Vagina (tissue), 2 donors: ENCODE measurements around the gene MFSD6. TPM values are rescaled to one million over a fixed set of nuclear protein-coding genes. Genes with fewer than 3 reads are reported as not detected.

ENCODE experiments used
- DNase-seq, 2 donors: peaks; one replicate each; pipeline ENCODE4 v3.0.0-alpha.2; 2017; ENCODE audit errors: extremely low spot score in 2 of 2
- H3K27ac ChIP-seq: fragments of 200-600 bp; sonication (generic); one replicate; pipeline ENCODE4 v1.5.1; 2019
- H3K27me3 ChIP-seq: fragments of 200-600 bp; sonication (generic); one replicate; pipeline ENCODE4 v1.5.1; 2019
- H3K36me3 ChIP-seq, 2 donors: fragments of 200-600 bp; sonication (generic); one replicate each; pipeline ENCODE4 v1.5.1; 2017 to 2019
- H3K4me1 ChIP-seq: fragments of 200-600 bp; sonication (generic); one replicate; pipeline ENCODE4 v1.5.1; 2019
- H3K4me3 ChIP-seq, 2 donors: fragments of 200-600 bp; sonication (generic); 1 replicate in 1 of 2; 2 replicates in 1 of 2; pipeline ENCODE4 v1.5.1; 2016 to 2019
- H3K9me3 ChIP-seq: fragments of 200-600 bp; sonication (generic); one replicate; pipeline ENCODE4 v1.5.1; 2019
- CTCF ChIP-seq, 3 experiments: fragments of 450-650 bp in 2 of 3; fragments of 200-600 bp in 1 of 3; sonication (generic) in 1 of 3; IDR thresholded peaks; one replicate each; pipeline ENCODE4 v1.5.1; 2017 to 2019; ENCODE audit warnings: antibody characterized with exemption in 3 of 3, mild to moderate bottlenecking in 2 of 3, moderate library complexity in 2 of 3
- POLR2A ChIP-seq, 2 donors: fragments of 450-650 bp; IDR thresholded peaks; one replicate each; pipeline ENCODE4 v1.6.1; 2017; ENCODE audit warnings: antibody characterized with exemption in 2 of 2, mild to moderate bottlenecking in 2 of 2, moderate library complexity in 2 of 2
- POLR2AphosphoS5 ChIP-seq, 2 donors: sonication (generic); formaldehyde crosslinking; IDR thresholded peaks; one replicate each; pipeline ENCODE4 v1.9.0; 2017; ENCODE audit warnings: antibody characterized with exemption in 2 of 2, mild to moderate bottlenecking in 2 of 2, low read depth in 1 of 2; ENCODE audit not compliant: insufficient read depth in 1 of 2
- intact Hi-C: fragments of 100-400 bp; cut with DNase I; formaldehyde crosslinking; loops from one replicate; pipeline ENCODE4 v1.15.1; 2023
- total RNA-seq: library from RNA; depleted of rRNA; stranded (reverse); fragments of >200 nt; gene quantifications from one replicate; pipeline ENCODE4 v1.2.3, GENCODE V29; 2016

The MFSD6 gene
- total RNA-seq, 1 donor from 2014 or later: 84.7 TPM

GRCh38 chr2:190528521-190529001 lies 120.4 kb downstream of the MFSD6 start:
- H3K36me3 ChIP-seq: no peaks in the 10 kb centered on the region
- no peak for DNase-seq
- no peak overlapping the region for H3K27ac ChIP-seq
- intact Hi-C loops: no loop called here
- H3K9me3 ChIP-seq: no peaks in the 10 kb centered on the region
- no peaks in the 10 kb centered on the region for H3K27me3 ChIP-seq
- no peak overlapping the region for H3K4me3 ChIP-seq
- TF ChIP-seq CTCF (IDR thresholded peaks at IDR 0.05): no peak
- TF ChIP-seq POLR2AphosphoS5 (IDR thresholded peaks at IDR 0.05; ENCODE audit: insufficient read depth in 1 of 2, low read depth in 1 of 2): no peak
- no peak for TF ChIP-seq POLR2A (IDR thresholded peaks at IDR 0.05)
- H3K4me1 ChIP-seq: peaks cover 13% of the 10 kb centered on the region

GRCh38 chr2:190529486-190530247 lies 121.5 kb downstream of the MFSD6 start:
- H3K4me1 ChIP-seq: peaks cover 15% of the 10 kb centered on the region
- intact Hi-C loops: loop anchor here (10.0 kb wide), 1 partner anchor 115 kb away; the partner anchor contains the start of gene NAB1
- no peak overlapping the region for H3K4me3 ChIP-seq
- no peak for DNase-seq
- H3K9me3 ChIP-seq: no peaks in the 10 kb centered on the region
- no peaks in the 10 kb centered on the region for H3K36me3 ChIP-seq
- H3K27ac ChIP-seq: no peak overlapping the region
- no peaks in the 10 kb centered on the region for H3K27me3 ChIP-seq
- TF ChIP-seq POLR2AphosphoS5 (IDR thresholded peaks at IDR 0.05; ENCODE audit: insufficient read depth in 1 of 2, low read depth in 1 of 2) (no peak), CTCF (IDR thresholded peaks at IDR 0.05) (no peak), POLR2A (IDR thresholded peaks at IDR 0.05) (no peak)

- intact Hi-C loops: loop anchor here (10.0 kb wide), 1 partner anchor 114 kb away; the partner anchor contains the start of gene NAB1
- no peak for TF ChIP-seq POLR2A (IDR thresholded peaks at IDR 0.05)
Observed at GRCh38 chr2:190530248-190530900, 122.2 kb downstream of the MFSD6 start.

GRCh38 chr2:190532581-190532980 lies 124.4 kb downstream of the MFSD6 start:
- Histone ChIP-seq H3K4me3 (no peak overlapping the region), H3K27me3 (no peaks in the 10 kb centered on the region), H3K27ac (no peak overlapping the region), H3K4me1 (peaks cover 15% of the 10 kb centered on the region), H3K9me3 (no peaks in the 10 kb centered on the region), H3K36me3 (no peaks in the 10 kb centered on the region)
- no peak for DNase-seq
- no peak for TF ChIP-seq CTCF (IDR thresholded peaks at IDR 0.05)
- no peak for TF ChIP-seq POLR2AphosphoS5 (IDR thresholded peaks at IDR 0.05; ENCODE audit: insufficient read depth in 1 of 2, low read depth in 1 of 2)
- TF ChIP-seq POLR2A (IDR thresholded peaks at IDR 0.05): no peak
- intact Hi-C loops: loop anchor here (10.0 kb wide), 1 partner anchor 112 kb away; the partner anchor contains the start of gene NAB1

More at GRCh38 chr2:190530248-190530900, 122.2 kb downstream of the MFSD6 start:
- Histone ChIP-seq H3K4me1 (peaks cover 15% of the 10 kb centered on the region), H3K4me3 (no peak overlapping the region), H3K36me3 (no peaks in the 10 kb centered on the region), H3K27me3 (no peaks in the 10 kb centered on the region), H3K27ac (no peak overlapping the region), H3K9me3 (no peaks in the 10 kb centered on the region)
- DNase-seq: no peak

- no peak for DNase-seq
- peak overlapping the region; percentile 95 for H3K27ac ChIP-seq
- H3K27me3 ChIP-seq: no peaks in the 10 kb centered on the region
- peaks cover 15% of the 10 kb centered on the region for H3K4me1 ChIP-seq
- TF ChIP-seq POLR2AphosphoS5 (IDR thresholded peaks at IDR 0.05; ENCODE audit: insufficient read depth in 1 of 2, low read depth in 1 of 2) (no peak), POLR2A (IDR thresholded peaks at IDR 0.05) (no peak), CTCF (IDR thresholded peaks at IDR 0.05) (no peak)
- peak overlapping the region; percentile 64 to 75 for H3K4me3 ChIP-seq
- no peaks in the 10 kb centered on the region for H3K36me3 ChIP-seq
- no peaks in the 10 kb centered on the region for H3K9me3 ChIP-seq
- intact Hi-C loops: loop anchor here (10.0 kb wide), 1 partner anchor 111 kb away; the partner anchor contains the start of gene NAB1
Observed at GRCh38 chr2:190533175-190533967, 125.2 kb downstream of the MFSD6 start.
